Aorta (tissue), 5 donors: ENCODE data around the gene KCNMA1. TPM values are rescaled to one million over a fixed set of nuclear protein-coding genes. Genes with fewer than 3 reads are reported as not detected.

Experiments used
- ATAC-seq: fragments of 200-7000 bp; cut with Tn5 transposase; one replicate; pipeline ENCODE4 v1.9.1; 2022; ENCODE audit warnings: moderate library complexity; ENCODE audit not compliant: low FRiP score
- DNase-seq, 2 donors: peaks; one replicate each; pipeline ENCODE4 v3.0.0-alpha.2; 2020
- H3K27ac ChIP-seq, 2 donors: one replicate each; pipeline ENCODE4 v1.5.1; 2013; ENCODE audit warnings: low read length in 2 of 2, mild to moderate bottlenecking in 2 of 2, moderate library complexity in 2 of 2, control low read depth in 1 of 2, inconsistent platforms in 1 of 2, low read depth in 1 of 2
- H3K27me3 ChIP-seq, 2 donors: one replicate each; pipeline ENCODE4 v1.6.1; 2013; ENCODE audit warnings: control low read depth in 1 of 2, low read length in 1 of 2, mild to moderate bottlenecking in 1 of 2, moderate library complexity in 1 of 2; ENCODE audit not compliant: insufficient read depth in 2 of 2, control insufficient read depth in 1 of 2
- H3K36me3 ChIP-seq, 2 donors: one replicate each; pipeline ENCODE4 v1.6.1; 2013; ENCODE audit warnings: control low read depth in 1 of 2, low read length in 1 of 2, mild to moderate bottlenecking in 1 of 2; ENCODE audit not compliant: insufficient read depth in 2 of 2, control insufficient read depth in 1 of 2
- H3K4me1 ChIP-seq, 2 donors: one replicate each; pipeline ENCODE4 v1.6.1; 2013; ENCODE audit warnings: low read length in 2 of 2, control low read depth in 1 of 2, mild to moderate bottlenecking in 1 of 2, moderate library complexity in 1 of 2; ENCODE audit not compliant: insufficient read depth in 2 of 2, control insufficient read depth in 1 of 2
- H3K4me3 ChIP-seq, 2 donors: one replicate each; pipeline ENCODE4 v1.5.1; 2013; ENCODE audit warnings: low read length in 2 of 2, control low read depth in 1 of 2, mild to moderate bottlenecking in 1 of 2
- H3K9me3 ChIP-seq: one replicate; pipeline ENCODE4 v1.6.1; 2013; ENCODE audit warnings: mild to moderate bottlenecking, low read length; ENCODE audit not compliant: control insufficient read depth
- WGBS, 2 donors: extraction: QIAGEN DNeasy Blood & Tissue Kit; methylation state at CpG; one replicate each; pipeline ENCODE4 v1.1.7; 2013; 5-methylcytosine and 5-hydroxymethylcytosine counted together
- intact Hi-C, 2 donors: fragments of 100-400 bp; cut with DNase I; formaldehyde crosslinking; loops; one replicate each; pipeline versions ENCODE4 v1.14.2 to v1.15.0; 2022
- polyA plus RNA-seq, 2 donors: library from polyadenylated mRNA; stranded (reverse); fragments of 200-250 nt; gene quantifications; one replicate each; pipeline ENCODE4 v1.2.3, GENCODE V29; 2013
- total RNA-seq, 2 donors: library from RNA; stranded (reverse); fragmentation: NEBNext Ultra II Directional; extraction: Animal tissue kit (Norgen Biotek cat#: 25700); gene quantifications; one replicate each; pipeline ENCODE4 v1.2.1, GENCODE V29; 2021
- donor health status: healthy with polysubstance abuse.
- donor health status: Bipolar disorder and iron deficiency.
- donor health status: DM: no; HTN: no; CAD: no.
- donor health status: DM: no; HTN: no; CAD: no.
- donor health status: DM: yes; HTN: yes; CAD: no.

Gene KCNMA1
- total and polyA plus RNA-seq, 4 donors, result 36.8 to 163 (median 125) TPM

DNA sequence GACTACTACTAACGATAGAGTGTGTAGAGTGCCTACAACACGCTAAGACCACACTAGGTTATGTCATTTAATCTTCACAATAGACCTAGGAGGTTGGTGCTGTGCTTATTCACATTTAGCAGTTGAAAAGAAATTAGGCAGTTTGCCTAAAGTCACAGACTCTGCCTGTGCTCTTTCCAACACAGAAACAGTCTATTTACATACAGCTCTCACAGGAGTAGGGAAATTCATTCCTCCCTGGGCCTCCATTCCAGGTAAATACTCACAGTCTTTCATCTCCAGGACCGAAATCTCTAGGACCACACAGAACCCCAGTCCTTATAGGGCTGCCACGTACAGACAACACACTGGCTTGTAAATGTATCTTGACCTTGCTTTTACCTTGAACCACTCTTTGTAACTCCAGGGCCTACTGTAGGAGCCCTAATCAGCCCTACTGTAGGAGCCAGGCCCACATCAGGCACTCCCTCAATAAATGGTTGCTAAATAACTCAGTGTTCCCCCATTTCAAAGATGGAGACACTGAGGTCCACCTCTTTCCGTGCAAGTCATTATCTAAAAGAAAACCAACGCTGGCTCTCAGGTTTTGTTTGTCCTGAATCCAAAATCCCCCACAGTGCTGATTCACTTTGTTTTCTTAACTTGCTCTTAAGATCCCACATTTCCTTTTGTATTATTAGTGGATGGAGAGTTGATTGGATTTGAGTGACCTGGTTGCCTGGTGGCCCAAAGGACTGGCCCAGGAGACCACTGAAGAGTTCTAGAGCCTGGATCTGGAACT, 146.9 kb downstream of the KCNMA1 start:
- WGBS, 2 donors, result 40 to 45% methylated on average over 6 of the region's 6 CpGs
- DNase-seq, result no peak
- intact Hi-C loops, result loop anchor here (5.0 to 10.0 kb wide), 2 partner anchors 98 to 316 kb away; no protein-coding TSS in a partner anchor
- Histone ChIP-seq H3K4me1 (peaks cover 0 to 2% of the 10 kb centered on the region in 2 donors), H3K36me3 (no peaks in the 10 kb centered on the region), H3K9me3 (no peaks in the 10 kb centered on the region), H3K4me3 (no peak overlapping the region), H3K27me3 (no peaks in the 10 kb centered on the region), H3K27ac (no peak overlapping the region)
- ATAC-seq, result no peak

DNA sequence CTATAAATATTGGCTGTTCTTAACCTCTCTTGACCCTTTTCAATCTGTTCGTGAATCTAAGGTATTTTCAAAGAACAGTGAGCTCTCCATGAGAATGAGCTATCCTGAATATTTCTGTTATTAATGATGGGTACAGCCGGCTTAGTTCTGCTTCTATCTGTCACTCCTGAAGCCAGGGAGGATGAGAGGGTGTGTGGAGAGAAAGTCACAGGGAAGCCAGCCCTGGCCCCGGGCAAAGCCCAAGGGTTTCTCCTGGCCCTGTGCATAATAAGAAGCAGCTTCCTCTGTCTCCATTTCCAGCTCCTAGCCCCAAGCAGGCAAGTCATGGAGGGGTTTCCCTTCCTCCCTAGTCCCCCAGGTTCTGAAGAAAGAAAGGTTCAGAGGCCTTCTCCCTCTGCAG, 151.1 kb downstream of the KCNMA1 start:
- H3K9me3 ChIP-seq, result no peaks in the 10 kb centered on the region
- ATAC-seq (no peak), DNase-seq (no peak)
- no peaks in the 10 kb centered on the region for H3K36me3 ChIP-seq
- no peak overlapping the region for H3K4me3 ChIP-seq
- H3K4me1 ChIP-seq, result peaks cover 0 to 2% of the 10 kb centered on the region in 2 donors
- no peaks in the 10 kb centered on the region for H3K27me3 ChIP-seq
- intact Hi-C loops, result no loop called here
- no peak overlapping the region for H3K27ac ChIP-seq
- 52 to 53% methylated on average over 3 of the region's 3 CpGs for WGBS, 2 donors

GRCh38 chr10:77485847-77486246, 151.8 kb downstream of the KCNMA1 start:
- WGBS, 2 donors, result 81 to 83% methylated on average over 2 of the region's 2 CpGs
- no peaks in the 10 kb centered on the region for H3K9me3 ChIP-seq
- ATAC-seq, result no peak
- no peak for DNase-seq
- H3K36me3 ChIP-seq, result no peaks in the 10 kb centered on the region
- no peak overlapping the region for H3K4me3 ChIP-seq
- H3K27me3 ChIP-seq, result no peaks in the 10 kb centered on the region
- no peak overlapping the region for H3K27ac ChIP-seq
- intact Hi-C loops, result no loop called here
- H3K4me1 ChIP-seq, result peaks cover 0 to 2% of the 10 kb centered on the region in 2 donors

GRCh38 chr10:77482072-77482471, 155.5 kb downstream of the KCNMA1 start:
- WGBS, 2 donors, result 34 to 39% methylated on average over 2 of the region's 2 CpGs
- H3K27ac ChIP-seq, result peak overlapping the region in 1 of 2 donors; percentile 6
- no peaks in the 10 kb centered on the region for H3K27me3 ChIP-seq
- H3K36me3 ChIP-seq, result no peaks in the 10 kb centered on the region
- H3K4me3 ChIP-seq, result no peak overlapping the region
- H3K4me1 ChIP-seq, result peaks cover 2 to 4% of the 10 kb centered on the region in 2 donors
- intact Hi-C loops, result no loop called here
- DNase-seq (no peak), ATAC-seq (no peak)
- no peaks in the 10 kb centered on the region for H3K9me3 ChIP-seq

GRCh38 chr10:77479586-77479985, 158.0 kb downstream of the KCNMA1 start:
- DNase-seq (no peak), ATAC-seq (no peak)
- Histone ChIP-seq H3K4me1 (peaks cover 0 to 4% of the 10 kb centered on the region in 2 donors), H3K9me3 (no peaks in the 10 kb centered on the region), H3K27me3 (no peaks in the 10 kb centered on the region), H3K36me3 (no peaks in the 10 kb centered on the region), H3K4me3 (no peak overlapping the region), H3K27ac (no peak overlapping the region)
- intact Hi-C loops, result no loop called here
- 82 to 84% methylated on average over 8 of the region's 8 CpGs for WGBS, 2 donors

DNA sequence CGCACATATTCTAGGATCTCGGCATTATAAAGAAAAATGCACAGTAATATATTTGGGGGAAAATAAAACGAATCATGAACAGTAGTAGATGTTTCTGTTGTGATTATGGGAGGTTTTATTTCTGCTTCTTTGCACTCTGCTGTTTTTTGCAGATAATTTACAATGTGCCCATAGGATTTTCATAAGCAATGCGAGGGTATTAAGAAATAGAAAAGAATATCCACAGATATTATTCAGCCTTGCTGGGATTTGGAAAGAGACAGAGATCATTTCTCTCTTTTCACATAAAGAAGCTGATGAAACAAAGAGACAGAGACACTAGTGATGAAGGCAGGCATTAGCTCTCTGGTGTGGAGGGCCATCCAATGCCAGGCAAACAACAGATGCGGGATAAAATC, 158.6 kb downstream of the KCNMA1 start:
- Histone ChIP-seq H3K4me1 (peaks cover 0 to 4% of the 10 kb centered on the region in 2 donors), H3K27ac (no peak overlapping the region)

DNA sequence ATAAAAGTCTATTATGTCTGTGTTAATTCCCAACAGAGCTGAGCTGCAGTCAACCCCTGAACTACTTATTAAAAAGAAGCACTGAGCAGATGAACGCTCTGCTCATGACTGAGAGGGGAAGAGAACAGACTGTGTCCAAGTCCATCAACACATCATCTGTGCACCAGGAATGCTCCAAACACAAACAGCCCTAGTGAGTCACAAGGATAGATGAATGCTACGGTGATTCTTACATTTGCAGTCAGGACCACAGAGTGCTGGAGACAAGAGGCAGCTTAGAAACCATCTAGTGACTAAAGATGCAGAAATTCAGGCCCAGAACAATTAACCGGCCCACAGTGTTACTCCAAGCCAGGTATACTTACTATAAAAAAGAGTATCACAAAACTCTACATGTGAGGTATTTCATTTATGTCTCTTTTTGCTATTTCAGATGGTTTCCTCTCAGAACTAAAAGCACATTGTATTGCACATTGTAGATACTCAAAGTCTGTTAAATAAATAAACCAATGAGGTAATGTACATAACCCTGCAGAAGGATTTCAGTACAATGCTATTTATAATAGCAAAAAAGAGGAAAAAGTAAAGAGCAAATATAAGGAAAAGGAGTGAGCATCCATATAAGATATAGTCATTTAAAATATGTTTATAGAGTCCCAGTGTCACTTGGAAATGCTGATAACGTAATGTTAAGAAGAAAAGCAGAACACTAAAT, 159.2 kb downstream of the KCNMA1 start:
- ATAC-seq (no peak), DNase-seq (no peak)
- Histone ChIP-seq H3K4me1 (peaks cover 0 to 4% of the 10 kb centered on the region in 2 donors), H3K27me3 (no peaks in the 10 kb centered on the region), H3K27ac (no peak overlapping the region), H3K4me3 (no peak overlapping the region), H3K9me3 (no peaks in the 10 kb centered on the region), H3K36me3 (no peaks in the 10 kb centered on the region)
- intact Hi-C loops, result no loop called here
- 26 to 31% methylated on average over 4 of the region's 4 CpGs for WGBS, 2 donors

More for the DNA sequence above, 158.6 kb downstream of the KCNMA1 start:
- Histone ChIP-seq H3K9me3 (no peaks in the 10 kb centered on the region), H3K4me3 (no peak overlapping the region), H3K27me3 (no peaks in the 10 kb centered on the region), H3K36me3 (no peaks in the 10 kb centered on the region)
- DNase-seq (no peak), ATAC-seq (no peak)
- 62 to 63% methylated on average over 5 of the region's 5 CpGs for WGBS, 2 donors
- intact Hi-C loops, result no loop called here

GRCh38 chr10:77475522-77475921, 162.1 kb downstream of the KCNMA1 start:
- Histone ChIP-seq H3K27ac (no peak overlapping the region), H3K4me3 (no peak overlapping the region), H3K9me3 (no peaks in the 10 kb centered on the region), H3K36me3 (no peaks in the 10 kb centered on the region), H3K4me1 (peaks cover 0 to 4% of the 10 kb centered on the region in 2 donors), H3K27me3 (no peaks in the 10 kb centered on the region)
- intact Hi-C loops, result no loop called here
- DNase-seq (no peak), ATAC-seq (no peak)
- 85 to 96% methylated on average over 1 of the region's 1 CpG for WGBS, 2 donors

DNA sequence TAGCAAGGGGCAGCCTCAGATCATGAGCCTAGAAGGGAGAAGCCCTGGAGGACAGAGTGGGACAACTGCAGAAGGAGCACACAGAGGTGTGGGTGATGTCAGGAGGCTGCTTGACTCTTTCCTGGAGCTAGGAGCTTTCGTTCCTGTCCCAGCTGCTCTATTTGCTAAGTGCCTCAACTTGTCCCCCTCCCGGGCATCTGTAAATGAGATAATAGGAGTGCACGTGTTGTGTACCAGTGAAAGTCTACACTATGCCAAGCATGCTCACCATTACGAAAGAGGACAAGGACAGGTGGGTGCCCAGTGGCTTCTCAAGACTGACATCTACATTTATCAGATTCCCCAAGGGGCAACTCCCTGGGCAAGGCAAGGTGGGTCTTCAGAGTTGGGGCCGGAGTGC, 162.7 kb downstream of the KCNMA1 start:
- no peaks in the 10 kb centered on the region for H3K9me3 ChIP-seq
- 96% methylated on average over 5 of the region's 5 CpGs for WGBS, 2 donors
- H3K36me3 ChIP-seq, result no peaks in the 10 kb centered on the region
- peaks cover 0 to 4% of the 10 kb centered on the region in 2 donors for H3K4me1 ChIP-seq
- intact Hi-C loops, result no loop called here
- no peak overlapping the region for H3K27ac ChIP-seq
- no peak for DNase-seq
- H3K4me3 ChIP-seq, result no peak overlapping the region
- H3K27me3 ChIP-seq, result no peaks in the 10 kb centered on the region
- no peak for ATAC-seq
